HAP-1 (cell line): ENCODE results near the gene BANF1.

ENCODE experiments used
- DNase-seq, 2 experiments: peaks; one replicate each; pipeline ENCODE4 v3.0.0-alpha.2; 2016 to 2020; ENCODE audit warnings: low spot score in 2 of 2
- H3K27me3 ChIP-seq: fragments of 250-450 bp; sonication (Bioruptor Pico); 2 replicates; pipeline ENCODE4 v1.5.1; 2020; ENCODE audit warnings: low read depth, mild to moderate bottlenecking, moderate library complexity
- H3K36me3 ChIP-seq: fragments of 250-450 bp; sonication (Bioruptor Pico); replicated peaks from 2 replicates; pipeline ENCODE4 v1.5.1; 2020; ENCODE audit warnings: mild to moderate bottlenecking
- H3K4me1 ChIP-seq: fragments of 250-450 bp; sonication (Bioruptor Pico); 2 replicates; pipeline ENCODE4 v1.5.1; 2020; ENCODE audit warnings: mild to moderate bottlenecking
- H3K4me3 ChIP-seq: fragments of 250-450 bp; sonication (Bioruptor Pico); 2 replicates; pipeline ENCODE4 v1.5.1; 2020; ENCODE audit warnings: mild to moderate bottlenecking, moderate library complexity
- H3K9me3 ChIP-seq: fragments of 250-450 bp; sonication (Bioruptor Pico); 2 replicates; pipeline ENCODE4 v1.5.1; 2020; ENCODE audit warnings: mild to moderate bottlenecking, moderate library complexity
- in situ Hi-C: fragments of 300-500 bp; cut with MboI; formaldehyde crosslinking; loops from 3 replicates; pipeline ENCODE4 v1.14.3; 2020; ENCODE audit warnings: low sequenced_read_pairs, inconsistent platforms, mixed read lengths

The BANF1 gene

GRCh38 chr11:66001942-66002647, at the start of gene BANF1, which contains the start of gene EIF1AD:
BANF1 (plus strand) TSS chr11:66002503; CDS start chr11:66003251, 748 bp downstream.
EIF1AD (minus strand) TSS chr11:66002157; CDS start chr11:66000389, 1,768 bp downstream.
- H3K4me1 ChIP-seq = no peaks in the 10 kb centered on the region
- peak; percentile 95 to 97 for DNase-seq
- H3K4me3 ChIP-seq = peak within 1 kb of the TSS; percentile 66
- no peaks in the 10 kb centered on the region for H3K27me3 ChIP-seq
- peaks cover 62% of the 10 kb centered on the region for H3K36me3 ChIP-seq
- H3K9me3 ChIP-seq = no peaks in the 10 kb centered on the region
- in situ Hi-C loops = no loop called here

- no peaks in the 10 kb centered on the region for H3K9me3 ChIP-seq
- H3K36me3 ChIP-seq = no peaks in the 10 kb centered on the region
- in situ Hi-C loops = no loop called here
- no peaks in the 10 kb centered on the region for H3K27me3 ChIP-seq
- no peak overlapping the region for H3K4me3 ChIP-seq
- no peak for DNase-seq
- H3K4me1 ChIP-seq = no peaks in the 10 kb centered on the region
These were observed 48.8 kb upstream of the BANF1 start for GRCh38 chr11:65953471-65953870.

- H3K27me3 ChIP-seq = no peaks in the 10 kb centered on the region
- in situ Hi-C loops = no loop called here
- no peaks in the 10 kb centered on the region for H3K36me3 ChIP-seq
- H3K9me3 ChIP-seq = no peaks in the 10 kb centered on the region
- no peaks in the 10 kb centered on the region for H3K4me1 ChIP-seq
- H3K4me3 ChIP-seq = no peak overlapping the region
- no peak for DNase-seq
These were observed 47.5 kb upstream of the BANF1 start for GRCh38 chr11:65954771-65955170.

- H3K4me1 ChIP-seq = peaks cover 13% of the 10 kb centered on the region
- H3K36me3 ChIP-seq = peaks cover 2% of the 10 kb centered on the region
These were observed 44.0 kb upstream of the BANF1 start for GRCh38 chr11:65958291-65958690.

GRCh38 chr11:65958774-65959420, 43.4 kb upstream of the BANF1 start:
- H3K4me1 ChIP-seq = peaks cover 13% of the 10 kb centered on the region
- in situ Hi-C loops = no loop called here
- H3K4me3 ChIP-seq = no peak overlapping the region
- H3K36me3 ChIP-seq = peaks cover 6% of the 10 kb centered on the region
- no peak for DNase-seq
- no peaks in the 10 kb centered on the region for H3K27me3 ChIP-seq
- no peaks in the 10 kb centered on the region for H3K9me3 ChIP-seq

More at GRCh38 chr11:65958291-65958690, 44.0 kb upstream of the BANF1 start:
- H3K4me3 ChIP-seq = no peak overlapping the region
- no peaks in the 10 kb centered on the region for H3K27me3 ChIP-seq
- in situ Hi-C loops = no loop called here
- H3K9me3 ChIP-seq = no peaks in the 10 kb centered on the region
- DNase-seq = no peak

GRCh38 chr11:65960824-65961266, 41.5 kb upstream of the BANF1 start:
- Histone ChIP-seq H3K9me3 (no peaks in the 10 kb centered on the region), H3K36me3 (peaks cover 25% of the 10 kb centered on the region), H3K27me3 (no peaks in the 10 kb centered on the region), H3K4me3 (peak overlapping the region; percentile 92), H3K4me1 (peaks cover 13% of the 10 kb centered on the region)
- in situ Hi-C loops = no loop called here
- no peak for DNase-seq

- peaks cover 32% of the 10 kb centered on the region for H3K36me3 ChIP-seq
- H3K27me3 ChIP-seq = no peaks in the 10 kb centered on the region
- peak; percentile 95 to 98 for DNase-seq
- H3K4me3 ChIP-seq = peak within 1 kb of the TSS; percentile 92
- H3K9me3 ChIP-seq = no peaks in the 10 kb centered on the region
- peaks cover 13% of the 10 kb centered on the region for H3K4me1 ChIP-seq
- in situ Hi-C loops = no loop called here
These were observed 40.8 kb upstream of the BANF1 start, which contains the start of gene SART1 for GRCh38 chr11:65961267-65962140. SART1 (plus strand) TSS chr11:65961734; CDS start chr11:65961781, 47 bp downstream.

GRCh38 chr11:65962141-65962564, 40.1 kb upstream of the BANF1 start:
- no peaks in the 10 kb centered on the region for H3K9me3 ChIP-seq
- DNase-seq = no peak
- H3K4me3 ChIP-seq = peak overlapping the region; percentile 92
- in situ Hi-C loops = no loop called here
- H3K27me3 ChIP-seq = no peaks in the 10 kb centered on the region
- peaks cover 38% of the 10 kb centered on the region for H3K36me3 ChIP-seq
- H3K4me1 ChIP-seq = peaks cover 13% of the 10 kb centered on the region

- peaks cover 13% of the 10 kb centered on the region for H3K4me1 ChIP-seq
- peaks cover 61% of the 10 kb centered on the region for H3K36me3 ChIP-seq
- H3K4me3 ChIP-seq = no peak overlapping the region
- in situ Hi-C loops = no loop called here
- no peaks in the 10 kb centered on the region for H3K9me3 ChIP-seq
- H3K27me3 ChIP-seq = no peaks in the 10 kb centered on the region
- DNase-seq = no peak
These were observed 37.4 kb upstream of the BANF1 start for GRCh38 chr11:65964906-65965305.

- Histone ChIP-seq H3K9me3 (no peaks in the 10 kb centered on the region), H3K4me3 (no peak overlapping the region), H3K4me1 (peaks cover 11% of the 10 kb centered on the region), H3K27me3 (no peaks in the 10 kb centered on the region), H3K36me3 (peaks cover 64% of the 10 kb centered on the region)
- DNase-seq = no peak
- in situ Hi-C loops = no loop called here
These were observed 36.1 kb upstream of the BANF1 start for GRCh38 chr11:65965986-65966762.

- Histone ChIP-seq H3K36me3 (peaks cover 61% of the 10 kb centered on the region), H3K4me3 (no peak overlapping the region)
These were observed 34.9 kb upstream of the BANF1 start for GRCh38 chr11:65967329-65967934.

GRCh38 chr11:65968600-65969482, 33.5 kb upstream of the BANF1 start:
- in situ Hi-C loops = no loop called here
- no peaks in the 10 kb centered on the region for H3K9me3 ChIP-seq
- no peaks in the 10 kb centered on the region for H3K4me1 ChIP-seq
- no peaks in the 10 kb centered on the region for H3K27me3 ChIP-seq
- peaks cover 67% of the 10 kb centered on the region for H3K36me3 ChIP-seq
- H3K4me3 ChIP-seq = no peak overlapping the region
- no peak for DNase-seq

More at GRCh38 chr11:65967329-65967934, 34.9 kb upstream of the BANF1 start:
- Histone ChIP-seq H3K9me3 (no peaks in the 10 kb centered on the region), H3K4me1 (peaks cover 7% of the 10 kb centered on the region), H3K27me3 (no peaks in the 10 kb centered on the region)
- in situ Hi-C loops = no loop called here
- DNase-seq = no peak
